ENCODE data around the gene PCDHAC2. TPM values are rescaled to one million over a fixed set of nuclear protein-coding genes. Genes with fewer than 3 reads are reported as not detected.

PCDHAC2 gene
- total and polyA plus RNA-seq, 2 of the 13 experiments (the other 11 are each of a cell fraction or from before 2014, with no cell fraction given): not detected

DNA sequence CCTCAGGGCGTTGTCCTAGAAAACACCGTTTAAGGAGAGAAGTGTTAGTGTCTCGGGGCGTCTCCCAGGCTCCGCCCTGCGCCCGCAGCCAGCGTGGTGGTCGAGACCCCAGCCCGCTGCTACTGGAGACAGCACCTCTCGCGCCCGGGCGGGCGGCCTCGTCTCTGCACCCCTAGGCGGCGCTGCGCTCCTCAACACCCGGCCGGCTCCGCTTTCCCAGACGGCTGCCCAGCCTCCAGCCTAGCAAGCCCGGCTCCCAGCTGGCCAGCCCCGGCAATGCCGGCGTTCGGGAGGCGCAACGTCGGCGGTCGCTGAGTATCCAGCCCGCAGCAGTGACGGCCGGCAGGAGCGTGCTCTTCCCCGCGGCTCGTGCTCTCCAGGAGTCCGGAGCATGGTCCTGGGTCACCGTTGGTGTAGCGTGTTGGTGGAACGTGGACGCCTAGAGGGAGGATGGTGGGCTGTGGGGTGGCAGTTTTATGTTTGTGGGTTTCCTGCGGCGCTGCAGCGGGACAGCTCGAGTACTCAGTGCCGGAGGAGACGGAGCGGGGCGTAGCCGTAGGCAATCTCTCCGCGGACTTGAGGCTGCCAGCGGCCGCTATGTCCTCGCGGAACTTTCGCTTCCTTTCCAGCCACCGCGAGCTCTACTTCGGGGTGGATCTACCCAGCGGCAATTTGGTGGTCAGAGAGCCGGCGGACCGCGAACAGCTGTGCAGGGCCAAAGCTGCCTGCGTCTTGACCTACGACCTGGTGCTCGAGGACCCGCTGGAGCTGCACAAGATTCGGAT, 39.6 kb upstream of the PCDHAC2 start (continued):
- no peak for TF ChIP-seq ZNF407 (CRISPR knock-in tag; IDR thresholded peaks at IDR 0.05; ENCODE audit: not compliant biosample characterization)

- CTCF ChIA-PET (ENCODE audit: low intra/inter-chr PET ratio, low total read pairs): no interaction called here
- Histone ChIP-seq H3K4me3 (replicated peaks in 1 of 3; ENCODE audit: insufficient read depth in 1 of 3, low read depth in 2 of 3, low read length in 3 of 3) (no peak overlapping the region), H3K9me3 (ENCODE audit: low read length) (no peaks in the 10 kb centered on the region), H3K27ac (ENCODE audit: extremely low read length, insufficient read depth, low read length) (no peak overlapping the region), H3K4me1 (ENCODE audit: insufficient read depth, low read length) (no peaks in the 10 kb centered on the region), H3K27me3 (ENCODE audit: control insufficient read depth in 1 of 2, insufficient read depth in 2 of 2, low read length in 2 of 2) (peaks cover 2 to 17% of the 10 kb centered on the region in 2 experiments; a peak in 3 of 5 replicates), H3K9ac (ENCODE audit: insufficient read depth, low read depth, low read length) (no peak overlapping the region), H3K4me2 (ENCODE audit: low read depth, low read length) (no peak overlapping the region), H3K79me2 (ENCODE audit: insufficient read depth, low read length) (no peaks in the 10 kb centered on the region), H3K36me3 (replicated peaks in 1 of 2; ENCODE audit: control insufficient read depth in 1 of 2, insufficient read depth in 2 of 2, low read length in 2 of 2) (no peaks in the 10 kb centered on the region), H4K20me1 (ENCODE audit: insufficient read depth, low read length) (no peaks in the 10 kb centered on the region), H2AFZ (ENCODE audit: low read length) (no peak overlapping the region)
- in situ Hi-C loops (cut with HindIII; ENCODE audit: extremely low pct_ligation_motif_present, low pct_unique_long_range_greater_than_20kb) (no loop called here), intact Hi-C loops (cut with micrococcal nuclease; ENCODE audit: unreplicated experiment) (no loop called here)
- POLR2A ChIA-PET: no interaction called here
- no peak for ATAC-seq
- BruUV-seq (replicated peaks): no TSS peak
- no peak for FAIRE-seq
- TF ChIP-seq, protein P1, sequence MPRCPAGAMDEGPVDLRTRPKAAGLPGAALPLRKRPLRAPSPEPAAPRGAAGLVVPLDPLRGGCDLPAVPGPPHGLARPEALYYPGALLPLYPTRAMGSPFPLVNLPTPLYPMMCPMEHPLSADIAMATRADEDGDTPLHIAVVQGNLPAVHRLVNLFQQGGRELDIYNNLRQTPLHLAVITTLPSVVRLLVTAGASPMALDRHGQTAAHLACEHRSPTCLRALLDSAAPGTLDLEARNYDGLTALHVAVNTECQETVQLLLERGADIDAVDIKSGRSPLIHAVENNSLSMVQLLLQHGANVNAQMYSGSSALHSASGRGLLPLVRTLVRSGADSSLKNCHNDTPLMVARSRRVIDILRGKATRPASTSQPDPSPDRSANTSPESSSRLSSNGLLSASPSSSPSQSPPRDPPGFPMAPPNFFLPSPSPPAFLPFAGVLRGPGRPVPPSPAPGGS (CRISPR knock-in tag; IDR thresholded peaks at IDR 0.05): no peak
- TF ChIP-seq SATB2 (CRISPR knock-in tag; IDR thresholded peaks at IDR 0.05) (no peak), ZNF614 (CRISPR knock-in tag; IDR thresholded peaks at IDR 0.05; ENCODE audit: borderline replicate concordance) (no peak), ZNF224 (CRISPR knock-in tag; IDR thresholded peaks at IDR 0.05) (no peak), ZSCAN20 (CRISPR knock-in tag; IDR thresholded peaks at IDR 0.05; ENCODE audit: borderline replicate concordance) (no peak)
- no peak for DNase-seq (ENCODE audit: low spot score)
- 74% methylated on average over 25 of the region's 26 CpGs for WGBS (ENCODE audit: low lambda C conversion rate)
Observed at GRCh38 chr5:140927228-140927573, 39.1 kb upstream of the PCDHAC2 start.

Measured in HepG2 (cell line).